GM12878 (cell line): ENCODE measurements around the gene DIRAS1. TPM values are rescaled to one million over a fixed set of nuclear protein-coding genes. Genes with fewer than 3 reads are reported as not detected.
"Not testable (repeated sequence)": the region's sequence is repeated elsewhere in the genome, so short reads cannot be mapped to it uniquely, and the experiment has no call there.

Experiments
- ATAC-seq: fragments of 200-7000 bp; cut with Tn5 transposase; 3 replicates; pipeline ENCODE4 v1.9.1; 2020; ENCODE audit warnings: mild to moderate bottlenecking, moderate library complexity
- BruUV-seq: library from RNA; stranded (reverse); fragments of 400-500 nt; replicated peaks from 2 replicates; lab custom pipeline; 2021; lab: Mats Ljungman, UMichigan
- CTCF ChIA-PET: fragments of 300-600 bp; sonication (Branson Sonifier 250); formaldehyde crosslinking; extraction: SDS; loops from one replicate; lab custom pipeline; 2021; ENCODE audit warnings: inconsistent platforms; lab: Yijun Ruan, JAX
- POLR2A ChIA-PET: fragments of 350-600 bp; formaldehyde crosslinking; extraction: SDS; loops from one replicate; lab custom pipeline; 2021; ENCODE audit warnings: inconsistent platforms; lab: Charles Lee
- RAD21 ChIA-PET: fragments of 300-600 bp; sonication (Branson Sonifier 250); formaldehyde crosslinking; loops from one replicate; lab custom pipeline; 2023; ENCODE audit warnings: antibody characterized with exemption; ENCODE audit not compliant: unreplicated experiment; lab: Charles Lee
- SMC1A ChIA-PET: fragments of 300-600 bp; sonication (Branson Sonifier 250); formaldehyde crosslinking; loops from one replicate; lab custom pipeline; 2023; ENCODE audit not compliant: unreplicated experiment, uncharacterized antibody; lab: Charles Lee
- DNase-seq: peaks from one replicate; pipeline ENCODE4 v3.0.0-alpha.2; 2011; ENCODE audit warnings: low read depth, low spot score
- FAIRE-seq: peaks from 3 replicates; lab custom pipeline; 2011; peaks lifted over from hg19 to GRCh38; lab: Jason Lieb, UNC
- H2AFZ ChIP-seq: 2 replicates; pipeline ENCODE4 v1.6.0; 2011; ENCODE audit warnings: low read depth, low read length, control low read depth; ENCODE audit not compliant: control insufficient read depth
- H3K27ac ChIP-seq: 2 replicates; pipeline ENCODE4 v1.5.1; 2011; ENCODE audit warnings: control low read depth; ENCODE audit not compliant: control insufficient read depth, insufficient read depth
- H3K27me3 ChIP-seq, 2 experiments: replicated peaks in 1 of 2; 2 replicates each; pipeline versions ENCODE4 v1.6.0 to v1.6.1; 2011; ENCODE audit warnings: low read length in 1 of 2; ENCODE audit not compliant: control insufficient read depth in 2 of 2, insufficient read depth in 2 of 2
- H3K36me3 ChIP-seq, 2 experiments: 2 replicates each; pipeline ENCODE4 v1.5.1; 2011; ENCODE audit warnings: low read length in 1 of 2; ENCODE audit not compliant: control insufficient read depth in 2 of 2, insufficient read depth in 2 of 2
- H3K4me1 ChIP-seq: 2 replicates; pipeline ENCODE4 v1.6.1; 2011; ENCODE audit warnings: mild to moderate bottlenecking, low read length, moderate library complexity, mixed read lengths; ENCODE audit not compliant: control insufficient read depth, insufficient read depth
- H3K4me2 ChIP-seq: 2 replicates; pipeline ENCODE4 v1.6.0; 2011; ENCODE audit warnings: control low read depth; ENCODE audit not compliant: control insufficient read depth, insufficient read depth
- H3K4me3 ChIP-seq: fragments of 200-600 bp; sonication (generic); 2 replicates; pipeline ENCODE4 v1.5.1; 2016
- H3K79me2 ChIP-seq: 2 replicates; pipeline ENCODE4 v1.6.0; 2011; ENCODE audit warnings: low read length; ENCODE audit not compliant: control insufficient read depth, insufficient read depth
- H3K9ac ChIP-seq: 2 replicates; pipeline ENCODE4 v1.8.0; 2011; ENCODE audit warnings: low read length, control low read depth, mixed read lengths; ENCODE audit not compliant: control insufficient read depth, insufficient read depth
- H3K9me3 ChIP-seq: replicated peaks from 3 replicates; pipeline ENCODE4 v1.5.1; 2011; ENCODE audit warnings: mild to moderate bottlenecking, low read length; ENCODE audit not compliant: control insufficient read depth, insufficient read depth
- H4K20me1 ChIP-seq: 2 replicates; pipeline ENCODE4 v1.6.0; 2011; ENCODE audit not compliant: control insufficient read depth, insufficient read depth
- WGBS: methylation state at CpG from one replicate; pipeline ENCODE4 v1.1.6; 2016; ENCODE audit warnings: low lambda C conversion rate; ENCODE audit not compliant: insufficient replicate concordance, insufficient coverage; ENCODE audit errors: missing lambda C conversion rate; 5-methylcytosine and 5-hydroxymethylcytosine counted together
- in situ Hi-C: fragments of 300-500 bp; cut with MboI; formaldehyde crosslinking; loops from 9 replicates; pipeline ENCODE4 v1.14.3; 2018; ENCODE audit warnings: mixed read lengths
- intact Hi-C: fragments of 100-400 bp; cut with micrococcal nuclease; formaldehyde crosslinking; loops from one replicate; pipeline ENCODE4 v1.14.2; 2022; ENCODE audit not compliant: unreplicated experiment
- polyA plus RNA-seq, 11 experiments: library from polyadenylated mRNA; depleted of rRNA in 4 of 11; unstranded in 6 of 11; stranded (reverse) in 5 of 11; fragments of >200 nt; fragmentation: Nextera tagmentation in 4 of 11; fragmentation: Illumina TruSeq in 1 of 11; extraction: Ambion mirVana in 4 of 11; extraction: Trizol in 1 of 11; gene quantifications; 1 replicate in 1 of 11; 2 replicates in 10 of 11; pipeline versions ENCODE4 v1.2.1 to v1.2.3, GENCODE V29; 2011 to 2016; ENCODE audit warnings: inconsistent platforms in 2 of 11, missing spikeins in 2 of 11, low read depth in 1 of 11
- total RNA-seq, 4 experiments: library from RNA; depleted of rRNA in 3 of 4; stranded (reverse); fragments of >200 nt in 3 of 4; fragmentation: Illumina TruSeq in 1 of 4; extraction: Trizol in 1 of 4; gene quantifications; 2 replicates each; pipeline versions ENCODE4 v1.2.1 to v1.2.3, GENCODE V29; 2013 to 2021

The DIRAS1 gene
- total and polyA plus RNA-seq, 10 of the 15 experiments (the other 5 are each of a cell fraction or from before 2014, with no cell fraction given): 0.04 to 0.18 (median 0.08) TPM; not detected in 3

DNA sequence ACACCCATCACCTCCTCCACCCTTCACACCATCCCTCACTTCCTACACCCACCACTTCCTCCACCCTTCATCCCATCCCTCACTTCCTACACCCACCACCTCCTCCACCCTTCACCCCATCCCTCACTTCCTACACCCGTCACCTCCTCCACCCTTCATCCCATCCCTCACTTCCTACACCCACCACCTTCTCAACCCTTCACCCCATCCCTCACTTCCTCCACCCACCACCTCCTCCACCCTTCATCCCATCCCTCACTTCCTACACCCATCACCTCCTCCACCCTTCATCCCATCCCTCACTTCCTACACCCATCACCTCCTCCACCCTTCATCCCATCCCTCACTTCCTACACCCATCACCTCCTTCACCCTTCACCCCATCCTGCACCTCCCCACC, 7.1 kb downstream of the DIRAS1 start:
- CTCF ChIA-PET: interaction anchor here (1.0 kb wide), 1 partner anchor 16 kb away, joined by 3 read pairs; no protein-coding TSS in a partner anchor
- H3K9me3 ChIP-seq, BruUV-seq, H3K4me3 ChIP-seq, RAD21 ChIA-PET, H4K20me1 ChIP-seq, H3K27ac ChIP-seq, H3K4me2 ChIP-seq, H3K79me2 ChIP-seq, DNase-seq, in situ Hi-C loops, POLR2A ChIA-PET, H3K9ac ChIP-seq, H3K27me3 ChIP-seq, SMC1A ChIA-PET, intact Hi-C loops, H3K36me3 ChIP-seq, ATAC-seq, FAIRE-seq, H2AFZ ChIP-seq: not testable (repeated sequence)
- H3K4me1 ChIP-seq: peaks cover 15% of the 10 kb centered on the region
- WGBS: no CpG with 5 or more reads among the region's 1 CpG

DNA sequence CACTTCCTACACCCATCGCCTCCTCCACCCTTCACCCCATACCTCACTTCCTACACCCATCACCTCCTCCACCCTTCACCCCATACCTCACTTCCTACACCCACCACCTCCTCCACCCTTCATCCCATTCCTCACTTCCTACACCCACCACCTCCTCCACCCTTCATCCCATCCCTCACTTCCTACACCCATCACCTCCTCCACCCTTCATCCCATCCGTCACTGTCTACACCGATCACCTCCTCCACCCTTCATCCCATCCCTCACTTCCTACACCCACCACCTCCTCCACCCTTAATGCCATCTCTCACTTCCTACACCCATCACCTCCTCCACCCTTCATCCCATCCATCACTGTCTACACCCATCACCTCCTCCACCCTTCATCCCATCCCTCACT, 8.0 kb downstream of the DIRAS1 start:
- H3K27me3 ChIP-seq, RAD21 ChIA-PET, FAIRE-seq, in situ Hi-C loops, ATAC-seq, H4K20me1 ChIP-seq, H3K4me2 ChIP-seq, H3K36me3 ChIP-seq, H2AFZ ChIP-seq, BruUV-seq, H3K79me2 ChIP-seq, H3K4me3 ChIP-seq, SMC1A ChIA-PET, H3K27ac ChIP-seq, DNase-seq, H3K9me3 ChIP-seq, intact Hi-C loops, H3K9ac ChIP-seq, POLR2A ChIA-PET: not testable (repeated sequence)
- no CpG with 5 or more reads among the region's 3 CpGs for whole genome bisulfite sequencing
- peaks cover 15% of the 10 kb centered on the region for H3K4me1 ChIP-seq
- CTCF ChIA-PET: interaction anchor here (0.6 to 1.2 kb wide), 2 partner anchors 65 to 558 kb away, joined by 3 read pairs; no protein-coding TSS in a partner anchor
